GM23248 (cell line): ENCODE results near the gene CHAC2. TPM values are rescaled to one million over a fixed set of nuclear protein-coding genes. Genes with fewer than 3 reads are reported as not detected.

Experiments used
- DNase-seq: peaks from one replicate; pipeline ENCODE4 v3.0.0-alpha.2; 2015
- H2AFZ ChIP-seq: fragments of 200-600 bp; sonication (generic); 2 replicates; pipeline ENCODE4 v1.6.1; 2016; ENCODE audit warnings: antibody characterized with exemption
- H3F3A ChIP-seq: fragments of 200-600 bp; sonication (generic); 2 replicates; pipeline ENCODE4 v1.6.1; 2016; ENCODE audit warnings: mild to moderate bottlenecking, antibody characterized with exemption, mixed run types; ENCODE audit not compliant: insufficient read depth
- H3K27ac ChIP-seq: fragments of 200-600 bp; sonication (generic); 2 replicates; pipeline ENCODE4 v1.5.1; 2016; ENCODE audit warnings: mild to moderate bottlenecking
- H3K27me3 ChIP-seq: fragments of 200-600 bp; sonication (generic); replicated peaks from 2 replicates; pipeline ENCODE4 v1.6.1; 2016; ENCODE audit warnings: mild to moderate bottlenecking; ENCODE audit not compliant: insufficient read depth
- H3K36me3 ChIP-seq: fragments of 200-600 bp; sonication (generic); 2 replicates; pipeline ENCODE4 v1.6.1; 2016; ENCODE audit warnings: low read depth, mild to moderate bottlenecking
- H3K4me1 ChIP-seq: fragments of 200-600 bp; sonication (generic); 2 replicates; pipeline ENCODE4 v1.6.1; 2016; ENCODE audit warnings: mild to moderate bottlenecking; ENCODE audit not compliant: insufficient read depth
- H3K4me2 ChIP-seq: fragments of 200-600 bp; sonication (generic); one replicate; pipeline ENCODE4 v1.6.1; 2016; ENCODE audit warnings: mild to moderate bottlenecking; ENCODE audit not compliant: unreplicated experiment
- H3K4me3 ChIP-seq: fragments of 200-600 bp; sonication (generic); 2 replicates; pipeline ENCODE4 v1.5.1; 2016; ENCODE audit warnings: mild to moderate bottlenecking
- H3K79me2 ChIP-seq: fragments of 200-600 bp; sonication (generic); 2 replicates; pipeline ENCODE4 v1.6.1; 2016; ENCODE audit warnings: mild to moderate bottlenecking; ENCODE audit not compliant: insufficient read depth
- H3K9ac ChIP-seq: fragments of 200-600 bp; sonication (generic); 2 replicates; pipeline ENCODE4 v1.6.1; 2016; ENCODE audit warnings: mild to moderate bottlenecking
- H3K9me2 ChIP-seq: fragments of 200-600 bp; sonication (generic); 2 replicates; pipeline ENCODE4 v1.6.1; 2016; ENCODE audit warnings: mixed run types, mild to moderate bottlenecking, moderate library complexity; ENCODE audit not compliant: insufficient read depth
- H3K9me3 ChIP-seq: fragments of 200-600 bp; sonication (generic); one replicate; pipeline ENCODE4 v1.6.1; 2017; ENCODE audit warnings: low read depth
- H4K20me1 ChIP-seq: fragments of 200-600 bp; sonication (generic); 2 replicates; pipeline ENCODE4 v1.6.0; 2016; ENCODE audit not compliant: insufficient read depth
- EZH2 ChIP-seq: fragments of 200-600 bp; sonication (generic); IDR thresholded peaks from 2 replicates; pipeline ENCODE4 v1.6.1; 2018; ENCODE audit warnings: antibody characterized with exemption, mild to moderate bottlenecking; ENCODE audit not compliant: insufficient read depth, poor library complexity, severe bottlenecking
- EZH2phosphoT487 ChIP-seq: fragments of 200-600 bp; sonication (generic); IDR thresholded peaks from 2 replicates; pipeline ENCODE4 v1.6.1; 2018; ENCODE audit warnings: antibody characterized with exemption, moderate library complexity, mild to moderate bottlenecking, low read depth; ENCODE audit not compliant: insufficient read depth
- WGBS, 2 experiments: methylation state at CpG; one replicate each; pipeline ENCODE4 v1.1.6; 2015 to 2017; ENCODE audit warnings: low lambda C conversion rate in 2 of 2, low coverage in 1 of 2; ENCODE audit errors: missing lambda C conversion rate in 2 of 2; 5-methylcytosine and 5-hydroxymethylcytosine counted together
- in situ Hi-C: fragments of 300-500 bp; cut with MboI; formaldehyde crosslinking; loops from 2 replicates; pipeline ENCODE4 v1.15.0; 2020
- polyA plus RNA-seq: library from polyadenylated mRNA; unstranded; fragments of >200 nt; fragmentation: Nextera tagmentation; extraction: Ambion mirVana; gene quantifications from 2 replicates; pipeline ENCODE4 v1.2.1, GENCODE V29; 2016
- total RNA-seq: library from RNA; depleted of rRNA; stranded (reverse); fragments of >200 nt; shearing (Covaris generic); gene quantifications from 2 replicates; pipeline ENCODE4 v1.2.3, GENCODE V29; 2014

The CHAC2 gene
- total and polyA plus RNA-seq, 2 experiments from 2014 or later: 4.6 to 5.4 TPM

GRCh38 chr2:53727921-53728320 is 39.7 kb upstream of the CHAC2 start:
- Histone ChIP-seq H3K4me2 (no peak overlapping the region), H3K79me2 (no peaks in the 10 kb centered on the region), H3K27ac (no peak overlapping the region), H3K27me3 (no peaks in the 10 kb centered on the region), H3K9me2 (no peaks in the 10 kb centered on the region), H3K9ac (no peak overlapping the region), H4K20me1 (no peaks in the 10 kb centered on the region), H3K4me3 (no peak overlapping the region), H3K4me1 (no peaks in the 10 kb centered on the region), H3K9me3 (no peaks in the 10 kb centered on the region), H2AFZ (no peak overlapping the region), H3F3A (peaks cover 6% of the 10 kb centered on the region), H3K36me3 (no peaks in the 10 kb centered on the region)
- TF ChIP-seq EZH2phosphoT487 (no peak), EZH2 (no peak)
- in situ Hi-C loops: no loop called here
- no peak for DNase-seq
- WGBS, 2 experiments: 96 to 97% methylated on average over 3 of the region's 3 CpGs

GRCh38 chr2:53729143-53729762 is 38.4 kb upstream of the CHAC2 start:
- Histone ChIP-seq H3K27ac (no peak overlapping the region), H3K27me3 (no peaks in the 10 kb centered on the region), H3K4me3 (no peak overlapping the region), H2AFZ (no peak overlapping the region), H3K36me3 (no peaks in the 10 kb centered on the region), H3K4me1 (no peaks in the 10 kb centered on the region), H3K9me2 (no peaks in the 10 kb centered on the region), H3F3A (peaks cover 6% of the 10 kb centered on the region), H3K9ac (no peak overlapping the region), H3K79me2 (no peaks in the 10 kb centered on the region), H3K4me2 (no peak overlapping the region), H4K20me1 (no peaks in the 10 kb centered on the region), H3K9me3 (no peaks in the 10 kb centered on the region)
- TF ChIP-seq EZH2 (no peak), EZH2phosphoT487 (no peak)
- in situ Hi-C loops: no loop called here
- WGBS, 2 experiments: 67 to 69% methylated on average over 1 of the region's 1 CpG
- no peak for DNase-seq

DNA sequence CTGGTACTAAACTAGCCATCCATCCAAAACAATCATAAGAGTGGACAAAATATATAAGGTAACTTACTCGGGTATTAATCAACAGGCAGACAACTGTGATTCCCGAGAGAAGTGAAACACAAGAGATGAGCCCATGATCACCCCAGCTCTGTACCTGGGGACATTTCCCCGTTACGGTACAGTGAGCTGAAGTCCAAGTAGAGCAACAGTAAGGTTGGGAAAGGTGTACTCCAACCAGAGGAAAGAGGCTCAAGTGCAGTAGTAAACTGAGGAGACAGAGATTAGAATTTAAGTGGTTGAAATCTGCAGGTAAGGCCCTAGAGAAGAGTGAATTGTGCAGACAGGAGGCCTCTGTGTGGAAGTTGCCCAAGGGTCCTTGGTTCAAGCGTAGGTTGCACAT is 30.5 kb upstream of the CHAC2 start:
- in situ Hi-C loops: no loop called here
- H3F3A ChIP-seq: no peaks in the 10 kb centered on the region

GRCh38 chr2:53739032-53739431 is 28.6 kb upstream of the CHAC2 start:
- no peak for DNase-seq
- 89 to 97% methylated on average over 1 of the region's 1 CpG for WGBS, 2 experiments
- H3F3A ChIP-seq: no peaks in the 10 kb centered on the region
- H3K27ac ChIP-seq: no peak overlapping the region
- H3K79me2 ChIP-seq: 0 out of 2 replicates have a peak, but pooled peaks cover 18% of the 10 kb centered on the region
- no peaks in the 10 kb centered on the region for H3K36me3 ChIP-seq
- no peak for TF ChIP-seq EZH2
- no peak for TF ChIP-seq EZH2phosphoT487
- no peaks in the 10 kb centered on the region for H4K20me1 ChIP-seq
- H3K27me3 ChIP-seq: no peaks in the 10 kb centered on the region
- peaks cover 10% of the 10 kb centered on the region for H3K4me1 ChIP-seq
- H3K9me3 ChIP-seq: no peaks in the 10 kb centered on the region
- no peak overlapping the region for H3K4me3 ChIP-seq
- in situ Hi-C loops: no loop called here
- no peak overlapping the region for H3K9ac ChIP-seq
- H3K9me2 ChIP-seq: no peaks in the 10 kb centered on the region
- H3K4me2 ChIP-seq: no peak overlapping the region
- H2AFZ ChIP-seq: no peak overlapping the region

More for the DNA sequence above, 30.5 kb upstream of the CHAC2 start:
- Histone ChIP-seq H2AFZ (no peak overlapping the region), H3K27me3 (no peaks in the 10 kb centered on the region), H3K27ac (no peak overlapping the region), H3K36me3 (no peaks in the 10 kb centered on the region), H3K9me2 (no peaks in the 10 kb centered on the region), H3K9ac (no peak overlapping the region), H3K4me3 (no peak overlapping the region), H3K9me3 (no peaks in the 10 kb centered on the region), H4K20me1 (no peaks in the 10 kb centered on the region), H3K4me2 (no peak overlapping the region), H3K79me2 (0 out of 2 replicates have a peak, but pooled peaks cover 17% of the 10 kb centered on the region), H3K4me1 (peaks cover 1% of the 10 kb centered on the region; the same call in 1 of the 2 replicates)
- TF ChIP-seq EZH2phosphoT487: no peak
- TF ChIP-seq EZH2: no peak
- no peak for DNase-seq
- WGBS, 2 experiments: 97 to 99% methylated on average over 5 of the region's 5 CpGs
